Measurements from ENCODE around the gene MAP3K5.

MAP3K5 gene

DNA sequence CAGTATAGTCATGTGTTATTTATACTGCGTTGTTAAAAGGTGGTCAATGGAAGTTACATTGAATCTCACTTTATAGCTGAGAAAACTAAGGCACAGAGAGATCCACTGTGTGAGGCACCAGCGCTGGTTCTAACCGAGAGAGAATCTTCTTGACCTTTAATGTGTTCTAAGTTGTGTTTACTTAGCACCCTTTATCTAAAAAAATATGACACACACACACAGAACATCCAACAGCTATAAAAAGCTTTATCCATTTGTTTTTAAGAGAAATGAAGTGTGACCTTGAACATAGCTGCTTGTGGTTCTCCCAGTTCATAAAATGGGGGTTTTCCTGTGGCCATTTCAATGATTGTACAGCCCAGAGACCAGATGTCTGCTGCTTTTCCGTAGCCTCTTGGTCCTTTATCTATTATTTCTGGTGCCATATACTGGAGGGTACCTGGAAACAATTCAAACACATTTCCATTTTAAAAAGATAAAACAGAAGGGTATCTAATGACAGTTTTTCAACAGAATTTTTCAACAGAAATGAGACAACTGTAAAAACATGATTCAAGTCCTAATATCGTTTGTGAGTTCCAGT lies 187.3 kb downstream of the MAP3K5 start:
- no peaks in the 10 kb centered on the region for H3F3A ChIP-seq (ENCODE audit: insufficient read depth)
- TF ChIP-seq, protein P1, sequence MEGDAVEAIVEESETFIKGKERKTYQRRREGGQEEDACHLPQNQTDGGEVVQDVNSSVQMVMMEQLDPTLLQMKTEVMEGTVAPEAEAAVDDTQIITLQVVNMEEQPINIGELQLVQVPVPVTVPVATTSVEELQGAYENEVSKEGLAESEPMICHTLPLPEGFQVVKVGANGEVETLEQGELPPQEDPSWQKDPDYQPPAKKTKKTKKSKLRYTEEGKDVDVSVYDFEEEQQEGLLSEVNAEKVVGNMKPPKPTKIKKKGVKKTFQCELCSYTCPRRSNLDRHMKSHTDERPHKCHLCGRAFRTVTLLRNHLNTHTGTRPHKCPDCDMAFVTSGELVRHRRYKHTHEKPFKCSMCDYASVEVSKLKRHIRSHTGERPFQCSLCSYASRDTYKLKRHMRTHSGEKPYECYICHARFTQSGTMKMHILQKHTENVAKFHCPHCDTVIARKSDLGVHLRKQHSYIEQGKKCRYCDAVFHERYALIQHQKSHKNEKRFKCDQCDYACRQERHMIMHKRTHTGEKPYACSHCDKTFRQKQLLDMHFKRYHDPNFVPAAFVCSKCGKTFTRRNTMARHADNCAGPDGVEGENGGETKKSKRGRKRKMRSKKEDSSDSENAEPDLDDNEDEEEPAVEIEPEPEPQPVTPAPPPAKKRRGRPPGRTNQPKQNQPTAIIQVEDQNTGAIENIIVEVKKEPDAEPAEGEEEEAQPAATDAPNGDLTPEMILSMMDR (IDR thresholded peaks at IDR 0.05; ENCODE audit: insufficient read depth, low read length, poor library complexity, severe bottlenecking) = no peak
- no peak for TF ChIP-seq EZH2phosphoT487 (conservative IDR thresholded peaks at IDR 0.05; ENCODE audit: low read length)

DNA sequence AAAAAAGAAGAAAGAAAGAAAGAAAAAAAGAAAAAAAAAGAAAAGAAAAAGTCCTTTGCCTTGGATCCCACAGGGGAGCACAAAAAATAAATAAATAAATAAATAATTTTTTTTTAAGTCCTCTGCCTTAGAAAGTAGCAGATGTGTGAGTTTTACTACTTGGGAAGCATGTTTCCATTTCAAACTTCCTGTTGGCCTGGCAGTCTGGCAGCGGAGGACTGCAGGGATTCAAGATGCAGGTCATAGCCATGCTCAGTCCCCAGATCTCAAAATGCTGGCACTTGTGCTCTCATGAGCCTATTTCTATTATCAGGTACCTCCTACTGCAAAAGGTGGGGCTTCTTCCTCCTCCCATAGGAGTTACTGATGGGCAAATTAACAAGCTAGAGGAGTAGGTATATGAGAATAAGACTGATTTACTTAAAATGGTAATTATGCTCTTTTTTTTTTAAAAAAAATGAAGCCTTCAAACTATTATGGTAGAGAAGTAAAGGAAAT lies 187.9 kb downstream of the MAP3K5 start:
- Histone ChIP-seq H3K9me3 (ENCODE audit: insufficient read depth, low read length) (no peaks in the 10 kb centered on the region), H3K79me2 (ENCODE audit: insufficient read depth, low read length) (no peaks in the 10 kb centered on the region), H3K9me2 (replicated peaks; ENCODE audit: insufficient read depth, low read length) (no peaks in the 10 kb centered on the region), H4K20me1 (ENCODE audit: low read depth, low read length) (no peaks in the 10 kb centered on the region), H3K9ac (ENCODE audit: low read length) (no peak overlapping the region), H3K4me3 (ENCODE audit: insufficient read depth, low read length, poor library complexity, severe bottlenecking) (no peak overlapping the region), H3K27me3 (ENCODE audit: low read length) (no peaks in the 10 kb centered on the region), H3K27ac (ENCODE audit: low read depth, low read length) (no peak overlapping the region), H3K36me3 (ENCODE audit: low read length) (no peaks in the 10 kb centered on the region), H3F3A (ENCODE audit: insufficient read depth) (no peaks in the 10 kb centered on the region), H3K4me2 (ENCODE audit: low read depth, low read length, poor library complexity, severe bottlenecking) (no peak overlapping the region), H2AFZ (ENCODE audit: low read depth, low read length, severe bottlenecking) (no peak overlapping the region)
- TF ChIP-seq, protein P1 (IDR thresholded peaks at IDR 0.05; ENCODE audit: insufficient read depth, low read length, poor library complexity, severe bottlenecking) = no peak
- TF ChIP-seq EZH2phosphoT487 (conservative IDR thresholded peaks at IDR 0.05; ENCODE audit: low read length) = no peak

More for the DNA sequence above, 187.3 kb downstream of the MAP3K5 start:
- Histone ChIP-seq H3K9ac (ENCODE audit: low read length) (no peak overlapping the region), H3K79me2 (ENCODE audit: insufficient read depth, low read length) (no peaks in the 10 kb centered on the region), H3K4me2 (ENCODE audit: low read depth, low read length, poor library complexity, severe bottlenecking) (no peak overlapping the region), H2AFZ (ENCODE audit: low read depth, low read length, severe bottlenecking) (no peak overlapping the region), H4K20me1 (ENCODE audit: low read depth, low read length) (no peaks in the 10 kb centered on the region), H3K36me3 (ENCODE audit: low read length) (no peaks in the 10 kb centered on the region), H3K27me3 (ENCODE audit: low read length) (no peaks in the 10 kb centered on the region), H3K27ac (ENCODE audit: low read depth, low read length) (no peak overlapping the region), H3K4me3 (ENCODE audit: insufficient read depth, low read length, poor library complexity, severe bottlenecking) (no peak overlapping the region), H3K9me3 (ENCODE audit: insufficient read depth, low read length) (no peaks in the 10 kb centered on the region), H3K9me2 (replicated peaks; ENCODE audit: insufficient read depth, low read length) (no peaks in the 10 kb centered on the region)

DNA sequence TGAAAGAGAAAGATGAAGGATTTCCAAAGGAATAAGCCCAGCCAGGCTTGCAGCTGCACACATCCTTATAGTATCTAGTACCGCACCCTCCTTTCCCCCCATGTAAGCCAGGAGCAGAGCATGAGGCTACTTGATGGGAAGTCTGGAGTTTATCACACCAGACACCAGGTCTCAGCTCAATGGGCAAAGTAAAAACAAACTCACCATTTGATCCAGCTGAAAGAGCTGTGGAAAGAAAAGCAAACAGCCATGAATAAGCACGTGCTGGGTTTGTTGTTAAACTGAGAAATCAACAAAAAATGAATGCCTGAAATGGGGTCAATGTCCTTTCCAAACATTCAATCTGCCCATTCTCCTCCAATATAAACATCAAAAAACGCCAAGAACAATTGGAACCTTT lies 191.5 kb downstream of the MAP3K5 start:
- H3K4me2 ChIP-seq (ENCODE audit: low read depth, low read length, poor library complexity, severe bottlenecking) = no peak overlapping the region
- no peak overlapping the region for H3K9ac ChIP-seq (ENCODE audit: low read length)
- H3K79me2 ChIP-seq (ENCODE audit: insufficient read depth, low read length) = no peaks in the 10 kb centered on the region
- no peaks in the 10 kb centered on the region for H3K9me2 ChIP-seq (replicated peaks; ENCODE audit: insufficient read depth, low read length)
- H4K20me1 ChIP-seq (ENCODE audit: low read depth, low read length) = no peaks in the 10 kb centered on the region
- H3K4me3 ChIP-seq (ENCODE audit: insufficient read depth, low read length, poor library complexity, severe bottlenecking) = no peak overlapping the region
- no peaks in the 10 kb centered on the region for H3K36me3 ChIP-seq (ENCODE audit: low read length)
- TF ChIP-seq EZH2phosphoT487 (conservative IDR thresholded peaks at IDR 0.05; ENCODE audit: low read length) = no peak
- TF ChIP-seq, protein P1 (IDR thresholded peaks at IDR 0.05; ENCODE audit: insufficient read depth, low read length, poor library complexity, severe bottlenecking) = no peak
- no peaks in the 10 kb centered on the region for H3K9me3 ChIP-seq (ENCODE audit: insufficient read depth, low read length)
- no peak overlapping the region for H2AFZ ChIP-seq (ENCODE audit: low read depth, low read length, severe bottlenecking)
- no peaks in the 10 kb centered on the region for H3K27me3 ChIP-seq (ENCODE audit: low read length)
- H3F3A ChIP-seq (ENCODE audit: insufficient read depth) = no peaks in the 10 kb centered on the region
- no peak overlapping the region for H3K27ac ChIP-seq (ENCODE audit: low read depth, low read length)
